OCI-LY3 (cell line): Measurements from ENCODE around the gene CPA4.

Experiments used
- H2AFZ ChIP-seq: fragments of 200-600, 300-600 bp; shearing (Covaris generic); 2 replicates; pipeline ENCODE4 v1.6.0; 2014; ENCODE audit warnings: antibody characterized with exemption, low read depth, low read length
- H3K27ac ChIP-seq: fragments of 200-600, 300-600 bp; sonication (generic); 2 replicates; pipeline ENCODE4 v1.5.1; 2014; ENCODE audit warnings: mild to moderate bottlenecking, low read length, moderate library complexity, mixed read lengths
- H3K27me3 ChIP-seq: fragments of 200-600, 300-600 bp; sonication (generic); 2 replicates; pipeline ENCODE4 v1.6.1; 2014; ENCODE audit warnings: low read depth, low read length, mixed read lengths
- H3K36me3 ChIP-seq: fragments of 200-600, 300-600 bp; sonication (generic); replicated peaks from 2 replicates; pipeline ENCODE3; 2014; ENCODE audit warnings: low read depth, low read length, mixed read lengths
- H3K4me1 ChIP-seq: fragments of 300-600, 200-600 bp; sonication (generic); 2 replicates; pipeline ENCODE4 v1.6.1; 2014; ENCODE audit warnings: low read length, mixed read lengths
- H3K4me2 ChIP-seq: fragments of 200-600, 300-600 bp; sonication (generic); 2 replicates; pipeline ENCODE4 v1.6.1; 2014; ENCODE audit warnings: low read length, mixed read lengths
- H3K4me3 ChIP-seq: fragments of 300-600, 200-600 bp; sonication (generic); 2 replicates; pipeline ENCODE4 v1.5.1; 2014; ENCODE audit warnings: antibody characterized with exemption, mild to moderate bottlenecking, low read length, moderate library complexity
- H3K79me2 ChIP-seq: fragments of 300-600, 200-600 bp; shearing (Covaris generic); 2 replicates; pipeline ENCODE4 v1.6.1; 2014; ENCODE audit warnings: mild to moderate bottlenecking, low read length, mixed read lengths
- H3K9ac ChIP-seq: fragments of 300-600, 200-600 bp; shearing (Covaris generic); 2 replicates; pipeline ENCODE4 v1.6.0; 2014; ENCODE audit warnings: mild to moderate bottlenecking, low read length, moderate library complexity
- H3K9me3 ChIP-seq: fragments of 200-600, 300-600 bp; shearing (Covaris generic); 2 replicates; pipeline ENCODE4 v1.6.1; 2014; ENCODE audit warnings: low read length, mixed read lengths; ENCODE audit not compliant: insufficient read depth
- H4K20me1 ChIP-seq: fragments of 200-600, 300-600 bp; sonication (generic); 2 replicates; pipeline ENCODE4 v1.6.1; 2016; ENCODE audit warnings: low read length, mixed read lengths; ENCODE audit not compliant: insufficient read depth
- CTCF ChIP-seq: fragments of 200-600, 300-600 bp; sonication (generic); IDR thresholded peaks from 2 replicates; pipeline ENCODE4 v1.5.1; 2014; ENCODE audit warnings: antibody characterized with exemption, low read length, low read depth
- EZH2phosphoT487 ChIP-seq: fragments of 200-600 bp; shearing (Covaris generic); IDR thresholded peaks from 2 replicates; pipeline ENCODE4 v1.6.1; 2018; ENCODE audit warnings: antibody characterized with exemption, mixed run types, low read depth

Gene CPA4

DNA sequence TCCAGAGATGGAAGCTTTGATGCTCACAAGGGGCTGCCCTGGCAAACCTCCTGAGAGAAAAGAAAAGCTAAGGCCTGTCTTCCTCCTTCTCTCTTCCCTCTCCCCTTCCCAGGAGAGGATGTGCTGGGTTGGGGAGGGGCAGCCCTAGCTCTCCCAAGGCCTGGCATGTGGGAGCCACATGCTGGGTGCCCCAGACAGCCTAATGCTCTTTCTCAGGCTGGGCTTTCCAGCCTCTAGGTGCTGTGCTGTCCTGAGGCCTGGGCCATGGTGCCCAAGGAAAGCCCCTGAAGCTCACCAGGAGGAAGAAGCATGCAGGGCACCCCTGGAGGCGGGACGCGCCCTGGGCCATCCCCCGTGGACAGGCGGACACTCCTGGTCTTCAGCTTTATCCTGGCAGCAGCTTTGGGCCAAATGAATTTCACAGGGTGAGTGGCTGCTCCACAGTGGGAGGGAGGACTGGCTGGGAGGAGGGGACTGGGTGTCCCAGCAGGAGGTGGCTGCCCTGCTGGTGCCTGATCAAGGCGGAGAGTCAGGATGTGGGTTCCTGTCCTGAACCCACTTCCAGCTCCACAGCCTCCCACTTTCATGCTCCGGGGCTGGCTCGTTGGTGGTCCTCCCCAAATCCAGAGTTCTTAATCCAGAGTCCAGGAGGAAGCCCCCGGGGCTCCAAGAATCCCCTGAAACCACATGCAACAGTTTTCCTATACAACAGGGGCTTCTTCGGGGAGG, 53.4 kb downstream of the CPA4 start:
- Histone ChIP-seq H3K4me3 (no peak overlapping the region), H2AFZ (no peak overlapping the region), H3K36me3 (no peaks in the 10 kb centered on the region), H3K79me2 (no peaks in the 10 kb centered on the region), H3K27ac (no peak overlapping the region), H3K9ac (no peak overlapping the region), H3K4me2 (no peak overlapping the region), H3K9me3 (no peaks in the 10 kb centered on the region), H3K27me3 (peaks cover 4% of the 10 kb centered on the region), H3K4me1 (peaks cover 6% of the 10 kb centered on the region), H4K20me1 (no peaks in the 10 kb centered on the region)
- TF ChIP-seq EZH2phosphoT487 (no peak), CTCF (no peak)

DNA sequence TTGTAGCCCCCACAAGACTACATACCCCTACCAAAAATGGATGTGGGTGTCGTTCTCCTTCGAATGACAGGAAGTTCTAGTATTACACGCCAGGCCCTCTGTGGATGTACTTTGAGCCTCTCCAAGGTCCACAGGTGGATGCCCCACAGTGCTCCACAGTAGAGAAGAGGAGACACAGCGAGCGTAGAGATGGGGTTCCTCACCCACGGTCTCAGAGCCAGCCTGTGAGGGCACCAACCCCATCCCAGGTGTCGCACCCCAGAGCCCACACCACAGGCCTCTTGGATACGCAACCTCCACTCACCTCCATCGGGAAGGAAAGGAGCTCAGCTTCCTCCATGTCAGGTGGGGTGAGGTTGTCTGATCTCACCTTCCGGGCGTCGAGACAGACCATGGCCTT, 54.0 kb downstream of the CPA4 start:
- no peaks in the 10 kb centered on the region for H3K36me3 ChIP-seq
- H3K4me2 ChIP-seq = no peak overlapping the region
- peaks cover 4% of the 10 kb centered on the region for H3K27me3 ChIP-seq
- no peak overlapping the region for H3K27ac ChIP-seq
- H3K79me2 ChIP-seq = no peaks in the 10 kb centered on the region
- no peaks in the 10 kb centered on the region for H4K20me1 ChIP-seq
- H3K4me3 ChIP-seq = no peak overlapping the region
- no peak overlapping the region for H2AFZ ChIP-seq
- TF ChIP-seq EZH2phosphoT487 (no peak), CTCF (no peak)
- no peak overlapping the region for H3K9ac ChIP-seq
- H3K4me1 ChIP-seq = peaks cover 8% of the 10 kb centered on the region
- H3K9me3 ChIP-seq = no peaks in the 10 kb centered on the region

DNA sequence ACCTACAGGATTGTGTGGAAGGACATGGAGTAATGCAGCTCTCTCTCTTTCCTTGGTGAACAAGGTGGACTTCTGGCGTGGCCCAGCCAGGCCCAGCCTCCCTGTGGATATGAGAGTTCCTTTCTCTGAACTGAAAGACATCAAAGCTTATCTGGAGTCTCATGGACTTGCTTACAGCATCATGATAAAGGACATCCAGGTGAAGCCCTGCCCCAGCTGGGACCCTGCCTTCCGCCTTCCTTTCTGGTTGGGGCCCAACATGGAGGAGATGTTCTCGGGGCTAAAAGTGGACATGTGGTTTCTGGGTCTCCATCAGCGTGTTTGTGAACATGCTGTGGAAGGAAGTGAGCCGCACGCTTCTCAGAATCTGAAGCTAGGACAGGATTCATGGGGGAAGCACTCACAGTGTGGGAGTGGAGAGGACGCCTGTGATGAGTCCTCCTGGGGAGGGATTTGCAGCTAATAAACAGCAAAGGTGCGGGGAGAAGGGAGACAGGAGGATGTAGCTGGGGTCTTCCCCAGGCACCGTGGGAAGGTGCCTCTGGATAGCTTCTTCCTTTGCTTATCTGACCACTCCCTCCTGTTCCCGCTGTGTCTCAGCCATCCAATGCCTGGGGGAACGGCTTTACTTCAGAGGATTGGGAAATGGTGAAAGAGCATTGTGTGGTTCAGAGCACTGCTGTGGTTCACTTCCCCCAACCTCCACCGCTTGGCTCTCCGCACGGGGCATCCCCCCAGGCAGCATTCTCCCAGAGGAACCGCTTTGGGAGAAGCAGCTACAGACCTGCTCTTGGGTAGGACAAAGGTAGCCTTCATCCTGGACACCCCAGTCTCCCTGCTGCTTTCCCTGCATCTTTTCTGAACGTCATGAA, 57.2 kb downstream of the CPA4 start:
- no peak overlapping the region for H3K4me3 ChIP-seq
- no peaks in the 10 kb centered on the region; the same call in 1 of the 2 replicates for H3K27me3 ChIP-seq
- H3K9ac ChIP-seq = no peak overlapping the region
- H3K4me1 ChIP-seq = peaks cover 8% of the 10 kb centered on the region
- H4K20me1 ChIP-seq = no peaks in the 10 kb centered on the region
- H3K27ac ChIP-seq = no peak overlapping the region
- H3K36me3 ChIP-seq = no peaks in the 10 kb centered on the region
- H3K79me2 ChIP-seq = no peaks in the 10 kb centered on the region
- H3K4me2 ChIP-seq = no peak overlapping the region
- TF ChIP-seq CTCF (no peak), EZH2phosphoT487 (no peak)
- H2AFZ ChIP-seq = no peak overlapping the region
- H3K9me3 ChIP-seq = no peaks in the 10 kb centered on the region
